ENCODE measurements around the gene CNNM2. TPM values are rescaled to one million over a fixed set of nuclear protein-coding genes. Genes with fewer than 3 reads are reported as not detected.

Gene CNNM2
- polyA plus RNA-seq, 3 donors: 1.0 to 3.2 (median 1.9) TPM

Other genes starting within 250 kb of the CNNM2 start
- gene ARL3, start 203.9 kb upstream of the CNNM2 start, polyA plus RNA-seq: 10 to 100 TPM in 1 of 3 donors, 1 to 10 TPM in 2; 4.9 to 12.6 (median 6.8) TPM
- gene SFXN2, start 203.7 kb upstream of the CNNM2 start, polyA plus RNA-seq: 10 to 100 TPM in 2 of 3 donors, 1 to 10 TPM in 1; 3.0 to 11.5 (median 10.8) TPM
- 10 to 100 TPM; 13.4 to 64.1 (median 36.3) TPM for gene WBP1L, start 174.3 kb upstream of the CNNM2 start, polyA plus RNA-seq
- gene CYP17A1, start 80.9 kb upstream of the CNNM2 start, polyA plus RNA-seq: 1 to 10 TPM in 1 of 3 donors, under 1 TPM in 2; 0.34 to 2.4 (median 0.46) TPM
- gene BORCS7, start 64.0 kb upstream of the CNNM2 start, polyA plus RNA-seq: 10 to 100 TPM; 21.4 to 37.8 (median 28.0) TPM
- gene AS3MT, start 48.8 kb upstream of the CNNM2 start, polyA plus RNA-seq: 10 to 100 TPM in 1 of 3 donors, 1 to 10 TPM in 2; 2.6 to 17.0 (median 7.3) TPM